Kidney (tissue), 14 donors: ENCODE data around the gene FAM83B. TPM values are rescaled to one million over a fixed set of nuclear protein-coding genes. Genes with fewer than 3 reads are reported as not detected.

Experiments
- DNase-seq, 5 donors: peaks; one replicate each; pipeline ENCODE4 v3.0.0-alpha.2; 2013 to 2020
- FAIRE-seq: peaks from 2 replicates; lab custom pipeline; 2012; peaks lifted over from hg19 to GRCh38; lab: Jason Lieb, UNC
- H3K27ac ChIP-seq, 2 donors: one replicate each; pipeline ENCODE4 v1.7.0; 2013; ENCODE audit warnings: low read depth in 2 of 2, low read length in 2 of 2, inconsistent platforms in 1 of 2
- H3K27me3 ChIP-seq: one replicate; pipeline ENCODE4 v1.7.1; 2013; ENCODE audit warnings: low read length, inconsistent platforms; ENCODE audit not compliant: control insufficient read depth, insufficient read depth
- H3K36me3 ChIP-seq, 3 donors: one replicate each; pipeline versions ENCODE4 v1.7.0 to v1.7.1; 2013; ENCODE audit warnings: low read length in 3 of 3, control low read depth in 1 of 3, inconsistent platforms in 1 of 3; ENCODE audit not compliant: insufficient read depth in 3 of 3, control insufficient read depth in 2 of 3
- H3K4me1 ChIP-seq, 3 donors: one replicate each; pipeline versions ENCODE4 v1.7.0 to v1.7.1; 2013; ENCODE audit warnings: low read length in 3 of 3, inconsistent platforms in 1 of 3, low read depth in 1 of 3; ENCODE audit not compliant: control insufficient read depth in 2 of 3, insufficient read depth in 2 of 3
- H3K4me3 ChIP-seq, 3 donors: one replicate each; pipeline versions ENCODE4 v1.7.0 to v1.8.1; 2013; ENCODE audit warnings: low read length in 3 of 3, control low read depth in 1 of 3, inconsistent platforms in 1 of 3
- H3K9ac ChIP-seq, 3 donors: one replicate each; pipeline versions ENCODE4 v1.7.0 to v1.7.1; 2013; ENCODE audit warnings: low read length in 3 of 3, control low read depth in 1 of 3, inconsistent platforms in 1 of 3
- H3K9me3 ChIP-seq, 3 donors: one replicate each; pipeline versions ENCODE4 v1.7.0 to v1.7.1; 2013; ENCODE audit warnings: low read length in 3 of 3, control low read depth in 1 of 3, inconsistent platforms in 1 of 3; ENCODE audit not compliant: control insufficient read depth in 2 of 3, insufficient read depth in 1 of 3
- CTCF ChIP-seq: IDR thresholded peaks from 3 replicates; pipeline ENCODE4 v1.5.1; 2012; ENCODE audit warnings: mild to moderate bottlenecking, moderate library complexity, borderline replicate concordance; ENCODE audit not compliant: insufficient read depth; ENCODE audit errors: extremely low read depth
- intact Hi-C: fragments of 100-400 bp; cut with DNase I; formaldehyde crosslinking; loops from one replicate; pipeline ENCODE4 v1.11.1; 2022
- polyA plus RNA-seq: library from polyadenylated mRNA; stranded (reverse); fragments of 350-450 nt; fragmentation: Illumina TruSeq; extraction: RNeasy Lipid Tissue Mini Kit (QIAGEN cat#74804); gene quantifications from one replicate; pipeline ENCODE4 v1.2.3, GENCODE V29; 2014; ENCODE audit warnings: low read depth, low replicate concordance; ENCODE audit not compliant: insufficient read depth
- total RNA-seq: library from RNA; stranded (reverse); fragmentation: NEBNext Ultra II Directional; extraction: Animal tissue kit (Norgen Biotek cat#: 25700); gene quantifications from one replicate; pipeline ENCODE4 v1.2.1, GENCODE V29; 2021
- donor health status: control.
- donor health status: control.
- donor health status: control.
- donor health status: control.
- donor health status: control.
- donor health status: DM: yes; HTN: yes; CAD: no.
- donor health status: Normal renal cell carcinoma (clear cell type).

FAM83B gene
- total and polyA plus RNA-seq, 2 donors from 2014 or later = 0.77 to 12.7 TPM

GRCh38 chr6:54929245-54929909, 82.8 kb downstream of the FAM83B start:
- peaks cover 0 to 5% (median 0%) of the 10 kb centered on the region in 3 donors for H3K9me3 ChIP-seq
- TF ChIP-seq CTCF = no peak
- H3K27me3 ChIP-seq = no peaks in the 10 kb centered on the region
- H3K9ac ChIP-seq = no peak overlapping the region
- no peak for DNase-seq
- H3K4me3 ChIP-seq = no peak overlapping the region
- intact Hi-C loops = no loop called here
- no peaks in the 10 kb centered on the region for H3K36me3 ChIP-seq
- no peaks in the 10 kb centered on the region for H3K4me1 ChIP-seq
- FAIRE-seq = no peak
- H3K27ac ChIP-seq = no peak overlapping the region

GRCh38 chr6:54932622-54933021, 86.1 kb downstream of the FAM83B start:
- intact Hi-C loops = no loop called here
- no peak overlapping the region for H3K27ac ChIP-seq
- no peaks in the 10 kb centered on the region for H3K36me3 ChIP-seq
- FAIRE-seq (no peak), DNase-seq (no peak)
- H3K9me3 ChIP-seq = peaks cover 0 to 5% (median 0%) of the 10 kb centered on the region in 3 donors
- no peak for TF ChIP-seq CTCF
- no peak overlapping the region for H3K4me3 ChIP-seq
- H3K9ac ChIP-seq = no peak overlapping the region
- no peaks in the 10 kb centered on the region for H3K27me3 ChIP-seq
- H3K4me1 ChIP-seq = no peaks in the 10 kb centered on the region

GRCh38 chr6:54935739-54936138, 89.2 kb downstream of the FAM83B start:
- TF ChIP-seq CTCF = no peak
- Histone ChIP-seq H3K4me3 (no peak overlapping the region), H3K27me3 (no peaks in the 10 kb centered on the region), H3K36me3 (no peaks in the 10 kb centered on the region), H3K27ac (no peak overlapping the region), H3K9me3 (peaks cover 0 to 5% (median 0%) of the 10 kb centered on the region in 3 donors), H3K4me1 (no peaks in the 10 kb centered on the region), H3K9ac (no peak overlapping the region)
- intact Hi-C loops = no loop called here
- DNase-seq (no peak), FAIRE-seq (no peak)
